ENCODE results near the gene CDCA7. TPM values are rescaled to one million over a fixed set of nuclear protein-coding genes. Genes with fewer than 3 reads are reported as not detected.
"Not testable (repeated sequence)": the region's sequence is repeated elsewhere in the genome, so short reads cannot be mapped to it uniquely, and the experiment has no call there.

Gene CDCA7
- total RNA-seq, 2 experiments from 2014 or later: 88.5 to 91.7 TPM

DNA sequence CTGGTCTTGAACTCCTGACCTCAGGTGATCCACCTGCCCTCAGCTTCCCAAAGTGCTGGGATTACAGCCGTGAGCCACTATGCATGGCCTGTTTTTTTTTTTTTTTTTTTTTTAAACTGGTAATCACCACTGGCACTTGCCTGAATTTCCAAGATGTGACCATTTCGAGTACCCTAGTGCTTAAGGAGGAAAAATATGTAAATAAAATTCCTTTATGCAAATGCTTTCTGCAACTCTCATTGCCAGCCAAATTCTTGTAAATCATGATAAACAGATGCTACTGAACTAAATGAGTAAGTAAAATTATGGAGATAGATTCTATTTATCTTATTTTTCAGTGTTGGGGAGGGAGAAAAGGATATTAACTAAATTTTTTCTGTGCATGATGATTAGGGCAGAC lies 18.6 kb downstream of the CDCA7 start:
- Mint-ChIP-seq H3K4me1 (ENCODE audit: low read depth) (peaks cover 25% of the 10 kb centered on the region), H3K9me3 (no peaks in the 10 kb centered on the region), H3K36me3 (ENCODE audit: low read depth) (peaks cover 31% of the 10 kb centered on the region), H3K27ac (no peak overlapping the region), H3K27me3 (no peaks in the 10 kb centered on the region), H3K4me3 (no peak overlapping the region)
- TF ChIP-seq, protein P1, sequence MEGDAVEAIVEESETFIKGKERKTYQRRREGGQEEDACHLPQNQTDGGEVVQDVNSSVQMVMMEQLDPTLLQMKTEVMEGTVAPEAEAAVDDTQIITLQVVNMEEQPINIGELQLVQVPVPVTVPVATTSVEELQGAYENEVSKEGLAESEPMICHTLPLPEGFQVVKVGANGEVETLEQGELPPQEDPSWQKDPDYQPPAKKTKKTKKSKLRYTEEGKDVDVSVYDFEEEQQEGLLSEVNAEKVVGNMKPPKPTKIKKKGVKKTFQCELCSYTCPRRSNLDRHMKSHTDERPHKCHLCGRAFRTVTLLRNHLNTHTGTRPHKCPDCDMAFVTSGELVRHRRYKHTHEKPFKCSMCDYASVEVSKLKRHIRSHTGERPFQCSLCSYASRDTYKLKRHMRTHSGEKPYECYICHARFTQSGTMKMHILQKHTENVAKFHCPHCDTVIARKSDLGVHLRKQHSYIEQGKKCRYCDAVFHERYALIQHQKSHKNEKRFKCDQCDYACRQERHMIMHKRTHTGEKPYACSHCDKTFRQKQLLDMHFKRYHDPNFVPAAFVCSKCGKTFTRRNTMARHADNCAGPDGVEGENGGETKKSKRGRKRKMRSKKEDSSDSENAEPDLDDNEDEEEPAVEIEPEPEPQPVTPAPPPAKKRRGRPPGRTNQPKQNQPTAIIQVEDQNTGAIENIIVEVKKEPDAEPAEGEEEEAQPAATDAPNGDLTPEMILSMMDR (IDR thresholded peaks at IDR 0.05): no peak
- POLR2A ChIA-PET: no interaction called here
- intact Hi-C loops (cut with micrococcal nuclease): no loop called here
- DNase-seq (no peak), ATAC-seq (no peak)
- CTCF ChIA-PET: no interaction called here

DNA sequence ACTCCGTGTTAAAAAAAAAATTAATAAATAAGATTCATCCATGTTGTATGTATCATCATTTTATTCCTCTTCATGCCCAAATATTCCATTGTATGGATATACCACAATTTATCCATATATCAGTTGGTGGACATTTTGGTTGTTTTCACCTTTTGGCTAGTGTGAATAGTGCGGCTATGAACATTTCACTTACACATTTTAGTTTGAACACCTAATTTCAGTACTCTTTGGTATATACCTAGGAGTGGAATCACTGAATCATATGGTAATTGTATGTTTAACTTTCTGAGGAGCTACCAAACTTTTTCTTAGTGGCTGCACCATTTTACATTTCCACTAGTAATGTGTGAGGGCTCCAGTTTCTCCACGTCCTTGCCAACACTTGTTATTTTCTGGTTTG lies 20.0 kb downstream of the CDCA7 start:
- H3K9me3 Mint-ChIP-seq: no peaks in the 10 kb centered on the region
- ATAC-seq (no peak), DNase-seq (no peak)
- intact Hi-C loops (cut with micrococcal nuclease): no loop called here
- no peaks in the 10 kb centered on the region for H3K27me3 Mint-ChIP-seq
- H3K36me3 Mint-ChIP-seq (ENCODE audit: low read depth): peaks cover 21% of the 10 kb centered on the region
- ChIA-PET CTCF (interaction anchor here (0.7 kb wide), 1 partner anchor 12 kb away, joined by 4 read pairs; no protein-coding TSS in a partner anchor), POLR2A (no interaction called here)
- H3K4me3 Mint-ChIP-seq: no peak overlapping the region
- TF ChIP-seq, protein P1 (IDR thresholded peaks at IDR 0.05): no peak
- no peak overlapping the region for H3K27ac Mint-ChIP-seq
- peaks cover 17% of the 10 kb centered on the region for H3K4me1 Mint-ChIP-seq (ENCODE audit: low read depth)

DNA sequence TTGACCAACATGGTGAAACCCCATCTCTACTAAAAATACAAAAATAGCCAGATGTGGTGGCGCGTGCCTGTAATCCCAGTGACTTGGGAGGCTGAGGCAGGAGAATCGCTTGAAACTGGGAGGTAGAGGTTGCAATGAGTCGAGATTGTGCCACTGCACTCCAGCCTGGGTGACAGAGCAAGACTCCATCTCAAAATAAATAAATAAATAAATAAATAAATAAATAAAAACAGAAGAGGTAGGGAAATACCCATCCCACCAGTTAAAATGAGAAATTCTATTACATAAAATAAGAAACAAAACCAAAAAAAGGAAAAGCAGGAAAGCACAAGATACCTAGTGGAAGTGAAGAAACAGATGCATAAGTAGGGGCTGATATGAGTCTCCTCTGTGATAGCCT lies 30.9 kb downstream of the CDCA7 start:
- H3K4me3 Mint-ChIP-seq; intact Hi-C loops (cut with micrococcal nuclease); DNase-seq; CTCF ChIA-PET; H3K27me3 Mint-ChIP-seq; H3K27ac Mint-ChIP-seq; H3K4me1 Mint-ChIP-seq (ENCODE audit: low read depth); H3K9me3 Mint-ChIP-seq; ATAC-seq; POLR2A ChIA-PET; H3K36me3 Mint-ChIP-seq (ENCODE audit: low read depth): not testable (repeated sequence)

DNA sequence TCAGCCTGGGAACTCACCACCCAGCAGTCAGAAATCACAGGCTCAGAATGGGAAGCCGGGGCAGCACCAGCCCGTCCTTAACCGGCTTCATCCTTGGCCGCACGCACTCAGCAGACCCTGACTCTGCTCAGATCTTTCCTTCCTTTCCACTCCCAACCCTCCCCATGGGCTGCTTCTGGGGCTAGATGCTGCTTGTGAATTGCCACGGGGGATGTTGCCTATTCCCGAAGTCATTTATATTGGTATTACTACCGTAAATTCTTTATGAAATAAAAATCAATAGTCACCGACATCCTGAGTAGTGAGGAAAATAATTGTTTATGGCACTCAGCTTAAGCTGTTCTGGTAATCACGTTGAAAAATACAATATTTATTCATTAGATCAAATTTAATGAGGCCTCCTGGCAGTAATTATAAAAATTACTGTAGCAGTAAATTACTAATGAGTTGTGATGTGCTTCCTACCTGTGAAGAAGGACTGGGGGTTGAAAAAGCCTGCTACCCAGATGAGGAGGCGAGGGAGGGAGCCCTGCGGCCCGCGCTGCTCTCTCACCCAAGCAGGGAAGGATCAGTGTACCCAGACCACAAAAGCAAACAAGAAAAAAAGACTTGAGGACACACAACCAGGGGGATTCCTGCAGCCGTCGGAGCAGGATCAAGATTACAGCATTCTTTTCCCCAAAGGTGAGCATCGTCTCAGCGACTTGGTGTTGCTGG lies 31.5 kb downstream of the CDCA7 start:
- intact Hi-C loops (cut with micrococcal nuclease): no loop called here
- CTCF ChIA-PET: interaction anchor here (1.2 kb wide), 1 partner anchor 11 kb away, joined by 4 read pairs; no protein-coding TSS in a partner anchor
- POLR2A ChIA-PET: no interaction called here
- peaks cover 2% of the 10 kb centered on the region for H3K9me3 Mint-ChIP-seq
- no peaks in the 10 kb centered on the region for H3K4me1 Mint-ChIP-seq (ENCODE audit: low read depth)
- DNase-seq (no peak), ATAC-seq (no peak)
- H3K4me3 Mint-ChIP-seq: no peak overlapping the region
- H3K27me3 Mint-ChIP-seq: no peaks in the 10 kb centered on the region
- H3K27ac Mint-ChIP-seq: no peak overlapping the region
- peaks cover 8% of the 10 kb centered on the region for H3K36me3 Mint-ChIP-seq (ENCODE audit: low read depth)
- TF ChIP-seq, protein P1 (IDR thresholded peaks at IDR 0.05): no peak

DNA sequence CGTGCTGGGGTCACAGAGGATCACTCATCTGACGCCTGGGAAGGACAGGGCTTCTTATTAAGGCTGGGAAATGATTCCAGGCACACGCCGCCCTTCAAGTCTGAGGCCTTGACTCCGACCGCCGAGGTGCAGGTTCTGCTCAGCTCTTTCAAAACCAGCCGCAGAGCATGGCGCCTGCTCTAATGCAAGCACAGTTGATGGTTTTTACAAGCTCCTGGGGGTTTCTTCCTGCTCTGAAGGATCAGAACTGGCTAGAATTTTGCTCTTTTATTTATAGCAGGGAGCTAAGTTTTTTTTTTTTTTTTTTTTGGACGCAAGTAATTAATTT lies 32.0 kb downstream of the CDCA7 start:
- Mint-ChIP-seq H3K27ac (no peak overlapping the region), H3K4me3 (no peak overlapping the region), H3K4me1 (ENCODE audit: low read depth) (no peaks in the 10 kb centered on the region), H3K9me3 (peaks cover 2% of the 10 kb centered on the region), H3K27me3 (no peaks in the 10 kb centered on the region), H3K36me3 (ENCODE audit: low read depth) (peaks cover 8% of the 10 kb centered on the region)
- ATAC-seq (no peak), DNase-seq (no peak)
- ChIA-PET CTCF (interaction anchor here (1.2 kb wide), 1 partner anchor 12 kb away, joined by 4 read pairs; no protein-coding TSS in a partner anchor), POLR2A (no interaction called here)
- TF ChIP-seq, protein P1 (IDR thresholded peaks at IDR 0.05): no peak
- intact Hi-C loops (cut with micrococcal nuclease): no loop called here
